KG1 (cell line): ENCODE measurements around the gene MEDAG.
"Not testable (repeated sequence)": the region's sequence is repeated elsewhere in the genome, so short reads cannot be mapped to it uniquely, and the experiment has no call there.

ENCODE experiments used
- DNase-seq: peaks from one replicate; lab custom pipeline; 2025; lab: John Stamatoyannopoulos, UW

Gene MEDAG

GRCh38 chr13:30907121-30907861, 1.2 kb downstream of the MEDAG start:
- peak; percentile 31 for DNase-seq

GRCh38 chr13:30908416-30908980, 2.4 kb downstream of the MEDAG start:
- DNase-seq = peak; percentile 15

GRCh38 chr13:30910676-30911075, 4.6 kb downstream of the MEDAG start:
- DNase-seq = no peak

GRCh38 chr13:30915691-30916541, 9.8 kb downstream of the MEDAG start:
- DNase-seq = no peak

- no peak for DNase-seq
Observed at GRCh38 chr13:30916991-30917390, 10.9 kb downstream of the MEDAG start.

GRCh38 chr13:30918662-30919405, 12.8 kb downstream of the MEDAG start:
- DNase-seq = no peak

- no peak for DNase-seq
Observed at GRCh38 chr13:30920162-30920909, 14.3 kb downstream of the MEDAG start.

GRCh38 chr13:30923418-30923817, 17.3 kb downstream of the MEDAG start:
- no peak for DNase-seq

- DNase-seq = no peak
Observed at GRCh38 chr13:30924721-30925120, 18.6 kb downstream of the MEDAG start.

GRCh38 chr13:30925429-30925828, 19.4 kb downstream of the MEDAG start:
- DNase-seq = no peak

GRCh38 chr13:30926781-30927180, 20.7 kb downstream of the MEDAG start:
- DNase-seq = no peak

- not testable (repeated sequence) for DNase-seq
Observed at GRCh38 chr13:30927188-30927587, 21.1 kb downstream of the MEDAG start.

- no peak for DNase-seq
Observed at GRCh38 chr13:30927595-30927994, 21.5 kb downstream of the MEDAG start.

- DNase-seq = no peak
Observed at GRCh38 chr13:30928978-30929377, 22.9 kb downstream of the MEDAG start.

GRCh38 chr13:30932481-30933353, 26.6 kb downstream of the MEDAG start, which contains the start of gene TEX26:
Gene TEX26, plus strand, starts transcription at chr13:30932656. Its CDS starts 60 bp downstream, at chr13:30932716.
- DNase-seq = no peak

GRCh38 chr13:30933354-30933670, 27.2 kb downstream of the MEDAG start:
- DNase-seq = no peak

GRCh38 chr13:30934381-30934780, 28.3 kb downstream of the MEDAG start:
- no peak for DNase-seq

GRCh38 chr13:30934803-30935202, 28.7 kb downstream of the MEDAG start:
- DNase-seq = no peak

- DNase-seq = no peak
Observed at GRCh38 chr13:30936971-30937370, 30.9 kb downstream of the MEDAG start.

- DNase-seq = no peak
Observed at GRCh38 chr13:30943881-30944280, 37.8 kb downstream of the MEDAG start.
